ENCODE measurements around the gene XRCC4. TPM values are rescaled to one million over a fixed set of nuclear protein-coding genes. Genes with fewer than 3 reads are reported as not detected.

XRCC4 gene
- total and polyA plus RNA-seq, 2 of the 8 experiments (the other 6 are each of a cell fraction or from before 2014, with no cell fraction given), result 3.0 to 8.3 TPM

DNA sequence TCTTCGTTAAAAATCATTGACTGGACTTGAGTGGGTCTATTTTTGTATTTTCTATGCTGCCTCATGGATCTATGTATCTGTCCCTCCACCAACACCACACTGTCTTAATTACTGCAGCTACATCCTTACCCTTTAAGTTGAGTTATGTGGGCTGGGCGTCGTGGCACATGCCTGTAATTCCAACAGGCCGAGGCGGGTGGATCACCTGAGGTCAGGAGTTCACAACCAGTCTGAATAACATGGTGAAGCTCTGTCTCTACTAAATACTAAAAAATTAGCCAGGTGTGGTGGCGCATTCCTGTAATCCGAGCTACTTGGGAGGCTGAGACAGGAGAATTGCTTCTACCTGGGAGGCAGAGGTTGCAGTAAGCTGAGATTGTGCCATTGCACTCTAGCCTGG, 48.2 kb downstream of the XRCC4 start:
- no peak overlapping the region for H4K91ac ChIP-seq (replicated peaks; ENCODE audit: insufficient read length, low read length)
- H3K18ac ChIP-seq (ENCODE audit: extremely low read depth, low read length), result no peak overlapping the region
- no peaks in the 10 kb centered on the region for H3K23me2 ChIP-seq (ENCODE audit: low read depth, low read length)
- H4K5ac ChIP-seq (ENCODE audit: insufficient read length, low read depth, low read length), result no peak overlapping the region
- H3K23ac ChIP-seq (ENCODE audit: insufficient read length), result no peak overlapping the region
- no peak overlapping the region for H3K4ac ChIP-seq (replicated peaks; ENCODE audit: insufficient read length, low read depth, low read length)
- H3K4me3 ChIP-seq (ENCODE audit: extremely low read depth in 1 of 4, insufficient read depth in 2 of 4, low read depth in 3 of 4, low read length in 4 of 4), result no peak overlapping the region
- H3K79me2 ChIP-seq (ENCODE audit: control insufficient read depth in 1 of 2, insufficient read depth in 2 of 2, low read length in 2 of 2), result no peaks in the 10 kb centered on the region
- H2BK12ac ChIP-seq (ENCODE audit: low read depth, low read length), result no peak overlapping the region
- H3K4me1 ChIP-seq (replicated peaks in 1 of 4; ENCODE audit: control insufficient read depth in 3 of 4, insufficient read depth in 4 of 4, low read length in 3 of 4), result no peaks in the 10 kb centered on the region
- no peak overlapping the region for H3K27ac ChIP-seq (ENCODE audit: low read depth, low read length)
- H3K9me3 ChIP-seq (ENCODE audit: insufficient read depth in 2 of 2, low read depth in 1 of 2, low read length in 1 of 2), result no peaks in the 10 kb centered on the region
- H3K4me2 ChIP-seq (ENCODE audit: insufficient read depth in 1 of 2, low read depth in 2 of 2, low read length in 2 of 2), result no peak overlapping the region
- FAIRE-seq (no peak), DNase-seq (ENCODE audit: low read depth in 1 of 2, low spot score in 2 of 2) (no peak)
- H3K9ac ChIP-seq (replicated peaks in 1 of 4; ENCODE audit: extremely low read depth in 1 of 4, low read depth in 3 of 4, low read length in 3 of 4), result no peak overlapping the region
- H2BK20ac ChIP-seq (ENCODE audit: low read length), result no peak overlapping the region
- no peak overlapping the region for H2BK120ac ChIP-seq (replicated peaks; ENCODE audit: low read depth, low read length)
- H4K20me1 ChIP-seq (replicated peaks in 1 of 2; ENCODE audit: control insufficient read depth in 1 of 2, insufficient read depth in 2 of 2, low read length in 2 of 2), result no peaks in the 10 kb centered on the region
- no peak overlapping the region for H2AK5ac ChIP-seq (ENCODE audit: low read depth, low read length)
- H2AFZ ChIP-seq (ENCODE audit: low read length), result no peak overlapping the region
- no peak overlapping the region for H4K8ac ChIP-seq (ENCODE audit: extremely low read depth, insufficient read depth, low read length)
- no peaks in the 10 kb centered on the region for H3K36me3 ChIP-seq (ENCODE audit: control insufficient read depth in 2 of 4, insufficient read depth in 4 of 4, low read length in 3 of 4)
- no peak overlapping the region for H3K56ac ChIP-seq (replicated peaks; ENCODE audit: insufficient read length, low read depth, low read length)
- ChIA-PET POLR2A (ENCODE audit: partially characterized antibody) (no interaction called here), CTCF (ENCODE audit: partially characterized antibody) (interaction anchor here (0.9 kb wide), 1 partner anchor 8 kb away, joined by 3 read pairs; no protein-coding TSS in a partner anchor)
- no peak overlapping the region for H2BK5ac ChIP-seq (ENCODE audit: low read depth, low read length)
- H3K27me3 ChIP-seq (replicated peaks in 1 of 4; ENCODE audit: control insufficient read depth in 3 of 4, extremely low read depth in 1 of 4, insufficient read depth in 3 of 4, low read length in 3 of 4), result no peaks in the 10 kb centered on the region
- H3K14ac ChIP-seq (ENCODE audit: insufficient read length), result no peak overlapping the region
- H2BK15ac ChIP-seq (ENCODE audit: low read length), result no peak overlapping the region
- WGBS, 2 experiments (ENCODE audit: extremely low coverage in 1 of 2, insufficient coverage in 1 of 2, insufficient read length in 1 of 2, insufficient replicate concordance in 2 of 2, low coverage in 1 of 2, low lambda C conversion rate in 2 of 2, missing lambda C conversion rate in 1 of 2), result 84% methylated on average over 7 of the region's 7 CpGs; no CpG with 5 or more reads in 1 of the 2 experiments
- no peaks in the 10 kb centered on the region for H3K79me1 ChIP-seq (ENCODE audit: low read depth, low read length)
- TF ChIP-seq SUZ12 (IDR thresholded peaks at IDR 0.05; ENCODE audit: low read length), result no peak
- no peak for TF ChIP-seq TEAD4 (IDR thresholded peaks at IDR 0.05; ENCODE audit: low read depth, low read length)
- no peak for TF ChIP-seq ZNF274 (IDR thresholded peaks at IDR 0.05; ENCODE audit: borderline replicate concordance, extremely low read depth, low read length)
- TF ChIP-seq MAFK (IDR thresholded peaks at IDR 0.05; ENCODE audit: low read depth, low read length), result no peak
- no peak for TF ChIP-seq SIN3A (conservative IDR thresholded peaks at IDR 0.05 in 1 of 2, IDR thresholded peaks at IDR 0.05 in 1 of 2; ENCODE audit: low read depth in 1 of 2, low read length in 2 of 2)
- no peak for TF ChIP-seq POU5F1 (IDR thresholded peaks at IDR 0.05; ENCODE audit: low read depth, low read length)
- TF ChIP-seq, protein P1, sequence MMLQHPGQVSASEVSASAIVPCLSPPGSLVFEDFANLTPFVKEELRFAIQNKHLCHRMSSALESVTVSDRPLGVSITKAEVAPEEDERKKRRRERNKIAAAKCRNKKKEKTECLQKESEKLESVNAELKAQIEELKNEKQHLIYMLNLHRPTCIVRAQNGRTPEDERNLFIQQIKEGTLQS (IDR thresholded peaks at IDR 0.05; ENCODE audit: insufficient read depth, low read depth, low read length), result no peak
- TF ChIP-seq NANOG (IDR thresholded peaks at IDR 0.05; ENCODE audit: insufficient read depth, low read depth, low read length, poor library complexity, severe bottlenecking), result no peak
- TF ChIP-seq RAD21 (IDR thresholded peaks at IDR 0.05 in 1 of 2, conservative IDR thresholded peaks at IDR 0.05 in 1 of 2; ENCODE audit: low read depth in 2 of 2, low read length in 2 of 2), result no peak
- TF ChIP-seq, protein P2, sequence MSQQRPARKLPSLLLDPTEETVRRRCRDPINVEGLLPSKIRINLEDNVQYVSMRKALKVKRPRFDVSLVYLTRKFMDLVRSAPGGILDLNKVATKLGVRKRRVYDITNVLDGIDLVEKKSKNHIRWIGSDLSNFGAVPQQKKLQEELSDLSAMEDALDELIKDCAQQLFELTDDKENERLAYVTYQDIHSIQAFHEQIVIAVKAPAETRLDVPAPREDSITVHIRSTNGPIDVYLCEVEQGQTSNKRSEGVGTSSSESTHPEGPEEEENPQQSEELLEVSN (IDR thresholded peaks at IDR 0.05), result no peak
- no peak for TF ChIP-seq EGR1 (IDR thresholded peaks at IDR 0.05; ENCODE audit: borderline replicate concordance, low read depth, low read length)
- TF ChIP-seq BRCA1 (IDR thresholded peaks at IDR 0.05; ENCODE audit: low read depth, low read length), result no peak
- no peak for TF ChIP-seq TAF1 (IDR thresholded peaks at IDR 0.05; ENCODE audit: low read depth, low read length)
